Peyer's patch (tissue), 4 donors: ENCODE data around the gene REV3L. TPM values are rescaled to one million over a fixed set of nuclear protein-coding genes. Genes with fewer than 3 reads are reported as not detected.

Source experiments
- DNase-seq, 3 donors: peaks; one replicate each; pipeline ENCODE4 v3.0.0-alpha.2; 2017 to 2019
- H3K27ac ChIP-seq, 4 donors: fragments of 200-600 bp; sonication (generic); one replicate each; pipeline ENCODE4 v1.5.1; 2016 to 2019
- H3K27me3 ChIP-seq, 2 donors: fragments of 200-600 bp; sonication (generic); one replicate each; pipeline ENCODE4 v1.5.1; 2019
- H3K36me3 ChIP-seq, 3 donors: fragments of 200-600 bp; sonication (generic); one replicate each; pipeline ENCODE4 v1.5.1; 2016 to 2019
- H3K4me1 ChIP-seq, 4 donors: fragments of 200-600 bp; sonication (generic); one replicate each; pipeline ENCODE4 v1.5.1; 2016 to 2019
- H3K4me3 ChIP-seq, 4 donors: fragments of 200-600 bp; sonication (generic); 1 replicate in 3 of 4; 2 replicates in 1 of 4; pipeline ENCODE4 v1.5.1; 2016 to 2019; ENCODE audit warnings: mild to moderate bottlenecking in 1 of 4
- H3K9me3 ChIP-seq, 4 donors: fragments of 200-600 bp; sonication (generic); one replicate each; pipeline ENCODE4 v1.5.1; 2016 to 2019; ENCODE audit warnings: mild to moderate bottlenecking in 1 of 4
- CTCF ChIP-seq, 6 experiments: fragments of 450-650 bp in 4 of 6; fragments of 200-600 bp in 2 of 6; sonication (generic) in 1 of 6; IDR thresholded peaks; one replicate each; pipeline ENCODE4 v1.5.1; 2017 to 2019; ENCODE audit warnings: antibody characterized with exemption in 6 of 6, mild to moderate bottlenecking in 3 of 6, moderate library complexity in 1 of 6
- POLR2A ChIP-seq, 2 donors: fragments of 450-650 bp; IDR thresholded peaks; one replicate each; pipeline ENCODE4 v1.5.1; 2017; ENCODE audit warnings: antibody characterized with exemption in 2 of 2, mild to moderate bottlenecking in 2 of 2, moderate library complexity in 2 of 2
- total RNA-seq, 4 donors: library from RNA; depleted of rRNA; stranded (reverse); fragments of >200 nt; gene quantifications; one replicate each; pipeline ENCODE4 v1.1.0, GENCODE V29; 2016

The REV3L gene
- total RNA-seq, 4 donors from 2014 or later, result 20.5 to 50.3 (median 38.0) TPM

GRCh38 chr6:111483736-111484632 lies 966 bp upstream of the REV3L start:
- peak overlapping the region; percentile 80 to 88 (median 86) for H3K4me3 ChIP-seq
- no peaks in the 10 kb centered on the region for H3K9me3 ChIP-seq
- no peaks in the 10 kb centered on the region for H3K27me3 ChIP-seq
- peak; percentile 75 to 77 for TF ChIP-seq POLR2A (IDR thresholded peaks at IDR 0.05)
- no peak for TF ChIP-seq CTCF (IDR thresholded peaks at IDR 0.05)
- no peaks in the 10 kb centered on the region for H3K36me3 ChIP-seq
- DNase-seq, result peak; percentile 88 to 96 (median 93)
- peaks cover 0 to 10% (median 4%) of the 10 kb centered on the region in 4 donors for H3K4me1 ChIP-seq
- peak overlapping the region; percentile 98 to 99 (median 98) for H3K27ac ChIP-seq

- Histone ChIP-seq H3K9me3 (no peaks in the 10 kb centered on the region), H3K27ac (peak overlapping the region; percentile 98 to 99 (median 98)), H3K27me3 (no peaks in the 10 kb centered on the region), H3K4me1 (peaks cover 0 to 14% (median 3%) of the 10 kb centered on the region in 4 donors), H3K4me3 (peak overlapping the region; percentile 80 to 88 (median 86)), H3K36me3 (no peaks in the 10 kb centered on the region)
- TF ChIP-seq CTCF (IDR thresholded peaks at IDR 0.05) (peak in 2 of 6 experiments; percentile 13 to 20), POLR2A (IDR thresholded peaks at IDR 0.05) (no peak)
- peak; percentile 62 to 79 (median 77) for DNase-seq
Measured at GRCh38 chr6:111482188-111482958, 645 bp downstream of the REV3L start.

- no peak for DNase-seq
- no peak for TF ChIP-seq CTCF (IDR thresholded peaks at IDR 0.05)
- no peak for TF ChIP-seq POLR2A (IDR thresholded peaks at IDR 0.05)
- no peaks in the 10 kb centered on the region for H3K27me3 ChIP-seq
- peak overlapping the region; percentile 80 to 88 (median 86) for H3K4me3 ChIP-seq
- H3K9me3 ChIP-seq, result no peaks in the 10 kb centered on the region
- H3K4me1 ChIP-seq, result peaks cover 0 to 14% (median 3%) of the 10 kb centered on the region in 4 donors
- H3K27ac ChIP-seq, result peak overlapping the region; percentile 98 to 99 (median 98)
- no peaks in the 10 kb centered on the region for H3K36me3 ChIP-seq
Measured at GRCh38 chr6:111481836-111482187, 1.2 kb downstream of the REV3L start.

GRCh38 chr6:111480988-111481822 lies 1.8 kb downstream of the REV3L start:
- no peaks in the 10 kb centered on the region for H3K9me3 ChIP-seq
- peak overlapping the region; percentile 98 to 99 (median 98) for H3K27ac ChIP-seq
- H3K4me3 ChIP-seq, result peak overlapping the region; percentile 80 to 88 (median 86)
- no peaks in the 10 kb centered on the region for H3K27me3 ChIP-seq
- no peaks in the 10 kb centered on the region for H3K36me3 ChIP-seq
- DNase-seq, result no peak
- peaks cover 0 to 14% (median 3%) of the 10 kb centered on the region in 4 donors for H3K4me1 ChIP-seq
- TF ChIP-seq POLR2A (IDR thresholded peaks at IDR 0.05) (no peak), CTCF (IDR thresholded peaks at IDR 0.05) (peak in 1 of 6 experiments; percentile 12)

GRCh38 chr6:111478749-111479148 lies 4.3 kb downstream of the REV3L start:
- Histone ChIP-seq H3K4me1 (peaks cover 0 to 14% (median 0%) of the 10 kb centered on the region in 4 donors), H3K9me3 (no peaks in the 10 kb centered on the region), H3K36me3 (no peaks in the 10 kb centered on the region), H3K4me3 (no peak overlapping the region), H3K27ac (no peak overlapping the region), H3K27me3 (no peaks in the 10 kb centered on the region)
- DNase-seq, result no peak
- TF ChIP-seq CTCF (IDR thresholded peaks at IDR 0.05) (peak in 4 of 6 experiments; percentile 37 to 65 (median 52)), POLR2A (IDR thresholded peaks at IDR 0.05) (no peak)
